Endothelial cell (in vitro differentiated cells): ENCODE data around the gene ARMC9. TPM values are rescaled to one million over a fixed set of nuclear protein-coding genes. Genes with fewer than 3 reads are reported as not detected.

ENCODE experiments used
- DNase-seq: peaks from one replicate; pipeline ENCODE4 v3.0.0; 2021; ENCODE audit warnings: low spot score
- H3K27ac Mint-ChIP-seq: one replicate; pipeline ENCODE4 v1.8.0; 2021; ENCODE audit warnings: mixed read lengths, inconsistent platforms; ENCODE audit not compliant: unreplicated experiment
- H3K27me3 Mint-ChIP-seq: one replicate; pipeline ENCODE4 v1.8.0; 2021; ENCODE audit warnings: mild to moderate bottlenecking, moderate library complexity, mixed read lengths, inconsistent platforms; ENCODE audit not compliant: unreplicated experiment
- H3K36me3 Mint-ChIP-seq: one replicate; pipeline ENCODE4 v1.8.0; 2021; ENCODE audit warnings: mild to moderate bottlenecking, low read depth, mixed read lengths, inconsistent platforms; ENCODE audit not compliant: unreplicated experiment
- H3K4me1 Mint-ChIP-seq: one replicate; pipeline ENCODE4 v1.8.0; 2021; ENCODE audit warnings: mild to moderate bottlenecking, mixed read lengths, inconsistent platforms; ENCODE audit not compliant: unreplicated experiment
- H3K4me3 Mint-ChIP-seq: one replicate; pipeline ENCODE4 v1.8.0; 2021; ENCODE audit warnings: mild to moderate bottlenecking, mixed read lengths, inconsistent platforms; ENCODE audit not compliant: unreplicated experiment
- H3K9me3 Mint-ChIP-seq: one replicate; pipeline ENCODE4 v1.8.0; 2021; ENCODE audit warnings: mixed read lengths, inconsistent platforms; ENCODE audit not compliant: unreplicated experiment
- CTCF ChIP-seq: fragments of 200-600 bp; sonication (generic); IDR thresholded peaks from one replicate; pipeline ENCODE4 v1.5.0; 2021; ENCODE audit warnings: antibody characterized with exemption; ENCODE audit not compliant: unreplicated experiment
- total RNA-seq: library from RNA; stranded (reverse); fragmentation: NEBNext Ultra II Directional; extraction: Animal tissue kit (Norgen Biotek cat#: 25700); gene quantifications from one replicate; pipeline ENCODE4 v1.2.1, GENCODE V29; 2021; ENCODE audit not compliant: unreplicated experiment

The ARMC9 gene
- total RNA-seq, 1 donor from 2014 or later, result 18.3 TPM

GRCh38 chr2:231339316-231339715 lies 140.9 kb downstream of the ARMC9 start:
- TF ChIP-seq CTCF, result no peak
- Mint-ChIP-seq H3K4me1 (peaks cover 7% of the 10 kb centered on the region), H3K9me3 (no peaks in the 10 kb centered on the region), H3K27me3 (peaks cover 5% of the 10 kb centered on the region), H3K36me3 (no peaks in the 10 kb centered on the region), H3K4me3 (no peak overlapping the region), H3K27ac (no peak overlapping the region)
- DNase-seq, result no peak

DNA sequence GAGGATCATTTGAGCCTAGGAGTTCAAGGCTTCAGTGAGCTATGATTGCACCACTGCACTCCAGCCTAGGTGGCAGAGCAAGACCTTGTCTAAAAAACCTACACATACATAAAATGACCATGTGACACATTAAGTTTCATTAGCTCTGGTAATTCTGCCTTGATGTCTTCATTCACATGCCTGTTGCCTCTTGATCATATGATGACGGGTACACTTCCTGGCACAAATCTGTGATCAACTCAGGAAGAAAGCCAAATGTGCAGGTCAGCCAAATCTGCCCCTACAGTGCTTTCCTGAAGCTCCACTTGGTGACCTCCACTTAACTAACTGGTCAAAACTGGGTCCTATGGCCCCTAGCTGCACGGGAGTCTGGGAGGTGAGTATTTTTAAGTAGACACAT lies 142.7 kb downstream of the ARMC9 start:
- H3K36me3 Mint-ChIP-seq, result no peaks in the 10 kb centered on the region
- peaks cover 3% of the 10 kb centered on the region for H3K27me3 Mint-ChIP-seq
- no peak for DNase-seq
- no peaks in the 10 kb centered on the region for H3K9me3 Mint-ChIP-seq
- H3K27ac Mint-ChIP-seq, result no peak overlapping the region
- no peak overlapping the region for H3K4me3 Mint-ChIP-seq
- TF ChIP-seq CTCF, result no peak
- peaks cover 7% of the 10 kb centered on the region for H3K4me1 Mint-ChIP-seq

DNA sequence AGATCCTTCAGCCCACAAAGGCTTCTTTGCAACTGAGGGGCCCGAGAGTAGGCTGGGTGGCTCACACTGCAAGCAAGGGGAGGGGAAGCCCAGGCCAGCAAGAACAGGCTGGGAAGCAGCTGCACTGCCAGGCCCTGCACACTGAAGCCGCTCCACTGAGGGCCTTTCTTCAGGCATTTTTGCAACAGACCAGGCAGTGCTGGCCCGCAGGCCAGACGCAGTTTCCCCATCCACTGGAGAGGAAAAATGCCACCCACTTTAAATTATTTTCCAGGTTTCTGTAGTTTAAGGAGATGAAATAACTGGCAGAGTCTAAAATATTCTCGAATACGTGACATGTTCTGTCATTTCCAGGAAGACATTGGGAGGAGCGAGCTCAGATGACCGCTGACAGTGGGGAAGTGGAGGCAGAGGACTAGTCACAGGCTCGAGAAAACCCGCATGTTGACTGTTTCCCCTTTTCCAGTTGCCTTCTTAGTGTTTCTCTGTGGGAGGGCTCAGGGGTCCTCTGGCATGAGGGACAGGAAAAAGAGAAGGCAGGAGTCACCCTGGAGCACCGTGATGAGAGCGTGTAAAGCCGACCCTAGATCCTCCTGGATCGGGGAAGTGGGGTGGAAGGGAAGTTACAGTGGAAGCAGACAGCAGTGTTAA lies 143.8 kb downstream of the ARMC9 start:
- peak overlapping the region; percentile 57 for H3K27ac Mint-ChIP-seq
- no peaks in the 10 kb centered on the region for H3K9me3 Mint-ChIP-seq
- H3K4me1 Mint-ChIP-seq, result peaks cover 7% of the 10 kb centered on the region
- no peak for TF ChIP-seq CTCF
- no peak for DNase-seq
- no peak overlapping the region for H3K4me3 Mint-ChIP-seq
- H3K36me3 Mint-ChIP-seq, result no peaks in the 10 kb centered on the region
- H3K27me3 Mint-ChIP-seq, result peaks cover 3% of the 10 kb centered on the region

- peaks cover 7% of the 10 kb centered on the region for H3K4me1 Mint-ChIP-seq
Observed at GRCh38 chr2:231343006-231343710, 144.7 kb downstream of the ARMC9 start.

More at GRCh38 chr2:231343006-231343710, 144.7 kb downstream of the ARMC9 start:
- Mint-ChIP-seq H3K36me3 (no peaks in the 10 kb centered on the region), H3K27me3 (peaks cover 3% of the 10 kb centered on the region), H3K4me3 (no peak overlapping the region), H3K9me3 (no peaks in the 10 kb centered on the region), H3K27ac (peak overlapping the region; percentile 57)
- TF ChIP-seq CTCF, result no peak
- DNase-seq, result no peak
